PFSK-1 (cell line): ENCODE results near the gene LDLRAD3.

ENCODE experiments used
- POLR2AphosphoS5 ChIP-seq: IDR thresholded peaks from 2 replicates; pipeline ENCODE4 v1.6.1; 2012; ENCODE audit warnings: low read depth, mild to moderate bottlenecking, control low read depth, low read length, moderate library complexity
- TAF1 ChIP-seq: IDR thresholded peaks from 2 replicates; pipeline ENCODE4 v1.6.1; 2012; ENCODE audit warnings: low read length, control low read depth, borderline replicate concordance; ENCODE audit not compliant: insufficient read depth
- TF ChIP-seq, protein P1 (sequence below), 2 experiments: IDR thresholded peaks; 2 replicates each; pipeline versions ENCODE4 v1.6.1 to v1.8.0; 2011 to 2012; ENCODE audit warnings: low read depth in 2 of 2, low read length in 2 of 2, control low read depth in 1 of 2, inconsistent platforms in 1 of 2, mild to moderate bottlenecking in 1 of 2, moderate library complexity in 1 of 2; ENCODE audit not compliant: insufficient read depth in 1 of 2

DNA sequence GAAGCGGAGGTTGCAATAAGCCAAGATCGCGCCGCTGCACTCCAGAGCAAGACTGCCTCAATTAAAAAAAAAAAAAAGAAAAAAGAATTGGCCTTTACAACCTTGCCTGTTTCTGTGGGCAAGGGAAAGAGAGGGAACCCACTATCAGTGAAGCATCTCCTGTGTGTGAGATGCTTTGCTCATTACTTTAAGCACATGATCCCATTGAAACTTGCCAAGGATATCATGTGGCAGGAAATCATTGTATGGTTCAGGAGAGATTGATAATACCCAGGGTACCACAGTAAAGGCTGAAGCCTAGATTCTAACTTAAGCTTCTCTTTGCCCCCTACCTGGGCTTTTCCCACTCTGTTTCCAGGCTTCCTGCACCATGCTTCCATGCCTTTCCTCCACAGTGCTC lies 3.6 kb downstream of the LDLRAD3 start:
- TF ChIP-seq, protein P1, sequence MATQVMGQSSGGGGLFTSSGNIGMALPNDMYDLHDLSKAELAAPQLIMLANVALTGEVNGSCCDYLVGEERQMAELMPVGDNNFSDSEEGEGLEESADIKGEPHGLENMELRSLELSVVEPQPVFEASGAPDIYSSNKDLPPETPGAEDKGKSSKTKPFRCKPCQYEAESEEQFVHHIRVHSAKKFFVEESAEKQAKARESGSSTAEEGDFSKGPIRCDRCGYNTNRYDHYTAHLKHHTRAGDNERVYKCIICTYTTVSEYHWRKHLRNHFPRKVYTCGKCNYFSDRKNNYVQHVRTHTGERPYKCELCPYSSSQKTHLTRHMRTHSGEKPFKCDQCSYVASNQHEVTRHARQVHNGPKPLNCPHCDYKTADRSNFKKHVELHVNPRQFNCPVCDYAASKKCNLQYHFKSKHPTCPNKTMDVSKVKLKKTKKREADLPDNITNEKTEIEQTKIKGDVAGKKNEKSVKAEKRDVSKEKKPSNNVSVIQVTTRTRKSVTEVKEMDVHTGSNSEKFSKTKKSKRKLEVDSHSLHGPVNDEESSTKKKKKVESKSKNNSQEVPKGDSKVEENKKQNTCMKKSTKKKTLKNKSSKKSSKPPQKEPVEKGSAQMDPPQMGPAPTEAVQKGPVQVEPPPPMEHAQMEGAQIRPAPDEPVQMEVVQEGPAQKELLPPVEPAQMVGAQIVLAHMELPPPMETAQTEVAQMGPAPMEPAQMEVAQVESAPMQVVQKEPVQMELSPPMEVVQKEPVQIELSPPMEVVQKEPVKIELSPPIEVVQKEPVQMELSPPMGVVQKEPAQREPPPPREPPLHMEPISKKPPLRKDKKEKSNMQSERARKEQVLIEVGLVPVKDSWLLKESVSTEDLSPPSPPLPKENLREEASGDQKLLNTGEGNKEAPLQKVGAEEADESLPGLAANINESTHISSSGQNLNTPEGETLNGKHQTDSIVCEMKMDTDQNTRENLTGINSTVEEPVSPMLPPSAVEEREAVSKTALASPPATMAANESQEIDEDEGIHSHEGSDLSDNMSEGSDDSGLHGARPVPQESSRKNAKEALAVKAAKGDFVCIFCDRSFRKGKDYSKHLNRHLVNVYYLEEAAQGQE (IDR thresholded peaks at IDR 0.05; ENCODE audit: insufficient read depth in 1 of 2, low read depth in 2 of 2, low read length in 2 of 2), result no peak
- TF ChIP-seq POLR2AphosphoS5, result no peak
- TF ChIP-seq TAF1, result no peak
